Measurements from ENCODE around the gene PIK3R4.

Gene PIK3R4

GRCh38 chr3:130746246-130747039 lies at the start of gene PIK3R4:
PIK3R4 (minus strand) TSS chr3:130746829; CDS start chr3:130745218, 1,611 bp downstream.
- peak; percentile 92 for DNase-seq

- no peak for DNase-seq
These were observed 48.8 kb upstream of the PIK3R4 start for GRCh38 chr3:130795396-130795795.

GRCh38 chr3:130792246-130792645 lies 45.6 kb upstream of the PIK3R4 start:
- DNase-seq = no peak

GRCh38 chr3:130789782-130790322 lies 43.2 kb upstream of the PIK3R4 start:
- no peak for DNase-seq

GRCh38 chr3:130787422-130788068 lies 40.9 kb upstream of the PIK3R4 start:
- no peak for DNase-seq

GRCh38 chr3:130786306-130786705 lies 39.7 kb upstream of the PIK3R4 start:
- DNase-seq = no peak

- no peak for DNase-seq
These were observed 37.0 kb upstream of the PIK3R4 start for GRCh38 chr3:130783629-130784028.

GRCh38 chr3:130779486-130779885 lies 32.9 kb upstream of the PIK3R4 start:
- no peak for DNase-seq

- DNase-seq = no peak
These were observed 32.4 kb upstream of the PIK3R4 start for GRCh38 chr3:130779031-130779430.

GRCh38 chr3:130773366-130773765 lies 26.7 kb upstream of the PIK3R4 start:
- DNase-seq = no peak

- DNase-seq = no peak
These were observed 25.5 kb upstream of the PIK3R4 start for GRCh38 chr3:130772129-130772528.

GRCh38 chr3:130770644-130771043 lies 24.0 kb upstream of the PIK3R4 start:
- no peak for DNase-seq

- DNase-seq = no peak
These were observed 15.2 kb upstream of the PIK3R4 start for GRCh38 chr3:130761730-130762311.

GRCh38 chr3:130760922-130761321 lies 14.3 kb upstream of the PIK3R4 start:
- no peak for DNase-seq

GRCh38 chr3:130759692-130760338 lies 13.2 kb upstream of the PIK3R4 start:
- DNase-seq = peak; percentile 1

GRCh38 chr3:130758624-130759369 lies 12.2 kb upstream of the PIK3R4 start:
- DNase-seq = no peak

GRCh38 chr3:130757611-130758150 lies 11.1 kb upstream of the PIK3R4 start:
- DNase-seq = no peak

- DNase-seq = no peak
These were observed 9.0 kb upstream of the PIK3R4 start for GRCh38 chr3:130755666-130756065.

- DNase-seq = no peak
These were observed 2.4 kb upstream of the PIK3R4 start for GRCh38 chr3:130748981-130749380.

- DNase-seq = no peak
These were observed 1.8 kb upstream of the PIK3R4 start for GRCh38 chr3:130748467-130748861.

GRCh38 chr3:130743354-130743753 lies 3.3 kb downstream of the PIK3R4 start:
- DNase-seq = no peak

- DNase-seq = no peak
These were observed 4.6 kb downstream of the PIK3R4 start for GRCh38 chr3:130741946-130742610.

Data from NCI-H1048 (cell line).